LNCaP clone FGC (cell line): ENCODE results near the gene ZNF282.

ENCODE experiments used
- DNase-seq: peaks from one replicate; pipeline ENCODE4 v3.0.0-alpha.2; 2011; ENCODE audit warnings: low read depth
- H3K4me3 ChIP-seq: 2 replicates; pipeline ENCODE4 v1.5.1; 2011; ENCODE audit warnings: mild to moderate bottlenecking, low read depth, low read length, control low read depth
- CTCF ChIP-seq: IDR thresholded peaks from 2 replicates; pipeline ENCODE4 v1.5.1; 2012; ENCODE audit warnings: mild to moderate bottlenecking; ENCODE audit not compliant: control insufficient read depth, insufficient read depth; ENCODE audit errors: extremely low read depth

ZNF282 gene

GRCh38 chr7:149156898-149157297 is 38.4 kb upstream of the ZNF282 start:
- no peak for TF ChIP-seq CTCF
- no peak for DNase-seq
- H3K4me3 ChIP-seq: no peak overlapping the region

DNA sequence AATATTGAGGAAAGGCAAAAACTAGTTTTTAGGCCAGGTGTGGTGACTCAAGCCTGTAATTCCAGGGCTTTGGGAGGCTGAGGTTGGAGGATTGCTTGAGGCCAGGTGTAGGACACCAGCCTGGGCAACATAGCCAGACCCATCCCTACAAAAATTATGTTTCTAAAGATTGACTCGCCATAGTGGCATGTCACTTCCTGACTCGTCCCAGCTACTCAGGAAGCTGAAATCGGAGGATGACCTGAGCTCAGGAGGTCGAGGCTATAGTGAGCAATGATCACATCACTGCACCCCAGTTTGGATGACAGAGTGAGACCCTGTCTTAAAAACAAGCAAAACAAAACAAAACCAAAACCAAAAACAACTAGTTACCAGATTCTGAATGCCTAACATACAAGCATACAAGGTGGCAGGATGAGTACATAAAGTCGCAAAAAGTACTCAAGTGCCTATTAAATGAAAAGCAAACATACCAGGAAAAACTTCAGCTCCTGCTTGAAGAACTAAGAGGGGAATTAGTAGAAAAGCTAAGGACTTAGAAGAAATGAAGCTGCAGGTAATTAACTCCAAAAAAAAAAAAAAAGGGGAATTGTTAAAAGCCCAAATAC is 34.0 kb upstream of the ZNF282 start:
- no peak overlapping the region for H3K4me3 ChIP-seq
- DNase-seq: no peak
- TF ChIP-seq CTCF: no peak

DNA sequence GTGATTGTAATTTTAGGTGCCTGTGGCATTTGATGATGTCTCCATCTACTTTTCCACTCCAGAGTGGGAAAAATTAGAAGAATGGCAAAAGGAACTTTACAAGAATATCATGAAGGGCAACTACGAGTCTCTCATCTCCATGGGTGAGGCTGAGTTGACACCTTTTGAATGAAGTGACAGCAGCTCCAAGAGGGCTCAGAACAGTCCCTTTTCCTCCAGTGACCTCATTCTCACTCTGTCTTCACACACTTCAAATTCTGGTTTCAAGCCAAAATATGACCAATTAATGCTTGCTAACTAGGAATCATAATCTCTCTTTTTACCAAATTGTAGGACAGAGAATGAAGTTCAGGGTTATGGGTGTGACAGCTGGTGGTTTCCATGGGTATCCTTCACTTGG is 29.2 kb upstream of the ZNF282 start:
- no peak for TF ChIP-seq CTCF
- DNase-seq: no peak
- H3K4me3 ChIP-seq: no peak overlapping the region

- no peak for TF ChIP-seq CTCF
- no peak overlapping the region for H3K4me3 ChIP-seq
- no peak for DNase-seq
Measured at GRCh38 chr7:149166630-149167352, 28.6 kb upstream of the ZNF282 start.

GRCh38 chr7:149171892-149172533 is 23.3 kb upstream of the ZNF282 start:
- TF ChIP-seq CTCF: no peak
- H3K4me3 ChIP-seq: no peak overlapping the region
- DNase-seq: no peak

DNA sequence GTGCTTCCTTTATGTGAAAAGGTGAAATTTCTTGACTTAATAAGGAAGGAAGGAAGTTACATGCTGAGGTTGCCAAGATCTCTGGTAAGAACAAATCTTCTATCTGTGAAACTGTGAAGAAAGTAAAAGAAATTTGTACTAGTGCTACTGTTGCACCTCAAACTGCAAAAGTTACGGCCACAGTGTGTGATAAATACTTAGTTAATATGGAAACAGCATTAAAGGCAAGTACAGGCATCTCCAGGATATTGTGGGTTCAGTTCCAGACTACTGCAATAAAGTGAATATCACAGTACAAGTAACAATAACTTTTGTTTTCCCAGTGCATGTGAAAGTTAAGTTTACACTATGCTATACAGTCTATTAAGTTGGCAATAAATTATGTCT is 22.8 kb upstream of the ZNF282 start:
- TF ChIP-seq CTCF: no peak
- no peak for DNase-seq
- no peak overlapping the region for H3K4me3 ChIP-seq
